EL (cell line): ENCODE measurements around the gene RGS12.

ENCODE experiments used
- DNase-seq: peaks from one replicate; pipeline ENCODE4 v3.0.0-alpha.2; 2016

The RGS12 gene

GRCh38 chr4:3255611-3256186 is 37.1 kb upstream of the RGS12 start:
- no peak for DNase-seq

GRCh38 chr4:3256230-3257102 is 36.4 kb upstream of the RGS12 start:
- no peak for DNase-seq

- DNase-seq, result no peak
Observed at GRCh38 chr4:3257103-3257555, 35.7 kb upstream of the RGS12 start.

- peak; percentile 36 for DNase-seq
Observed at GRCh38 chr4:3257556-3258482, 35.0 kb upstream of the RGS12 start.

- no peak for DNase-seq
Observed at GRCh38 chr4:3261411-3262207, 31.2 kb upstream of the RGS12 start.

- DNase-seq, result no peak
Observed at GRCh38 chr4:3262208-3263052, 30.4 kb upstream of the RGS12 start.

GRCh38 chr4:3263053-3263875 is 29.6 kb upstream of the RGS12 start:
- DNase-seq, result no peak

GRCh38 chr4:3263876-3264193 is 29.0 kb upstream of the RGS12 start:
- no peak for DNase-seq

GRCh38 chr4:3266076-3266475 is 26.7 kb upstream of the RGS12 start:
- DNase-seq, result no peak

- no peak for DNase-seq
Observed at GRCh38 chr4:3267576-3268394, 25.0 kb upstream of the RGS12 start.

- DNase-seq, result no peak
Observed at GRCh38 chr4:3268395-3269104, 24.3 kb upstream of the RGS12 start.

GRCh38 chr4:3269105-3269927 is 23.5 kb upstream of the RGS12 start:
- no peak for DNase-seq

GRCh38 chr4:3269991-3270611 is 22.7 kb upstream of the RGS12 start:
- no peak for DNase-seq

- no peak for DNase-seq
Observed at GRCh38 chr4:3271131-3271530, 21.7 kb upstream of the RGS12 start.

- DNase-seq, result no peak
Observed at GRCh38 chr4:3276986-3277385, 15.8 kb upstream of the RGS12 start.

- DNase-seq, result no peak
Observed at GRCh38 chr4:3280466-3280865, 12.4 kb upstream of the RGS12 start.

GRCh38 chr4:3283483-3283882 is 9.3 kb upstream of the RGS12 start:
- DNase-seq, result no peak

GRCh38 chr4:3283916-3284315 is 8.9 kb upstream of the RGS12 start:
- DNase-seq, result no peak
